ENCODE data around the gene GPN1.

The GPN1 gene

DNA sequence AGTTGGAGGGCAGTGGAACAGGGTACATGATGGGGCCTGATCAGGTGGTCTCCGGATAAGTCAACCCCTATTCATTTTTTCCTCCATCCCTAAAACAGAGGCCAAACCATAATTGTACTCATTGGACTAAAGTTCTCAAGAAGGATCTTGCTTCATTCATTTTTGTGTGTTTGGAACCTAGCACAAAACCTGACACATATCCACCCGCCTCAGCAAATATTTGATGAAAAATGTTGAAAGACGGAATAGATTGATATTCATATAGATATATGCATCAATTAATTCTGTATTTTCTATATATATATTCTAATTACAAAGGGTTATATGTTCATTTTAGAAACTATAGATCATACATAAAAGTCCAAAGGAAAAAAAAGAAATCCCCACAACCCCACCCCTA lies 56.7 kb downstream of the GPN1 start:
- FAIRE-seq, result no peak
- TF ChIP-seq POLR2AphosphoS5 (IDR thresholded peaks at IDR 0.05; ENCODE audit: low read depth, low read length) (no peak), TAF1 (IDR thresholded peaks at IDR 0.05; ENCODE audit: borderline replicate concordance, low read depth, low read length) (no peak), POLR2A (IDR thresholded peaks at IDR 0.05; ENCODE audit: low read depth, low read length) (no peak)

DNA sequence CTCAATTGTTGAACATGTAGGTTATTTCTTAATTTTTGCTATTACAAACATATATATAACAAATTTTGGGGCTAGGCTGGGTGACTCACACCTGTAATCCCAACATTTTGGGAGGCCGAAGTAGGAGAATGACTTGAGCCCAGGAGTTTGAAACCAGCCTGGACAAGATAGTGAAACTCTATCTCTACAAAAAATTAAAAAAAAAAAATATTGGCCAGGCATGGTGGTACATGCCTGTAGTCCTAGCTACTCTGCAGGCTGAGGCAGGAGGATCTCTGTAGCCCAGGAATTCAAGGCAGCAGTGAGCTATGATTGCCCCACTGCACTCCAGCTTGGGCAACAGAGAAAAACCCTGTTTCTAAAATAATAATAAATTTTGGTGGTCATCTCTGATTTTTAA lies 58.4 kb downstream of the GPN1 start:
- no peak for FAIRE-seq
- TF ChIP-seq POLR2A (IDR thresholded peaks at IDR 0.05; ENCODE audit: low read depth, low read length) (no peak), POLR2AphosphoS5 (IDR thresholded peaks at IDR 0.05; ENCODE audit: low read depth, low read length) (no peak), TAF1 (IDR thresholded peaks at IDR 0.05; ENCODE audit: borderline replicate concordance, low read depth, low read length) (no peak)
- DNase-seq (ENCODE audit: insufficient read length), result no peak

More for the DNA sequence above, 56.7 kb downstream of the GPN1 start:
- no peak for DNase-seq (ENCODE audit: insufficient read length)

DNA sequence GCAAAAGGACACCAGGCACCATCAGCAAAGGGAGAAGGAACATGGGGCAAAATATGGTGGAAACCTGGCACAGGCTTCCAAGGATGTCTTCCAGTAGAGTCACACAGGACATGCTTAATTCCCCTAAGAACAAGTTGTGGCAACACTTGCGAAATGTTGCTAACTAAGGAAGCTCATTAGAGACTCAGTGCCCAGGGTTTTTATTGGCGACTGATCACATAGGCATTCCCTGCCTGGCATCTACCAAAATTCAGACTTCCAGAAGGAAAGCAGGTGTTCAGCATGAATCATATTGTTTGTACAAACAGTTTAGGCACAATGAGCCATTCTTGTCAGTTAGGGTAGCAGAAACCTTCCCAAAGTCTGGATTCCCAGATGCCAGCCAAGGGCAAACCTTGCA lies 60.6 kb downstream of the GPN1 start:
- DNase-seq (ENCODE audit: insufficient read length) (no peak), FAIRE-seq (no peak)
- no peak for TF ChIP-seq POLR2A (IDR thresholded peaks at IDR 0.05; ENCODE audit: low read depth, low read length)
- no peak for TF ChIP-seq POLR2AphosphoS5 (IDR thresholded peaks at IDR 0.05; ENCODE audit: low read depth, low read length)
- no peak for TF ChIP-seq TAF1 (IDR thresholded peaks at IDR 0.05; ENCODE audit: borderline replicate concordance, low read depth, low read length)

DNA sequence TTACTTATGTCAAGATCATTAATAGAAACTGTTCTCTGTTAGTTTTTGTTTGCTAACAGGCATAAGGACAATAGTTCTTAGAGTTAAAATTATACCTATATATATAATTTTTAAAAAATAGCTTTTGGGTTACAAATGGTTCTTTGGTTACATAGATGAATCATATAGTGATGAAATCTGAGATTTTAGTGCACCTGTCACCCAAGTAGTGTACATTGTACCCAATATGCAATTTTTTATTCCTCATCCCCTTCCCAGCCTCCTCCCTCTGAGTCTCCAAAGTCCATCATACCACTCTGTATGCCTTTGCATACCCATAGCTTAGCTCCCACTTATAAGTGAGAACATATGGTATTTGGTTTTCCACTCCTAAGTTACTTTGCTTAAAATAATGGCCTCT lies 61.2 kb downstream of the GPN1 start:
- no peak for TF ChIP-seq POLR2AphosphoS5 (IDR thresholded peaks at IDR 0.05; ENCODE audit: low read depth, low read length)
- no peak for TF ChIP-seq POLR2A (IDR thresholded peaks at IDR 0.05; ENCODE audit: low read depth, low read length)
- no peak for TF ChIP-seq TAF1 (IDR thresholded peaks at IDR 0.05; ENCODE audit: borderline replicate concordance, low read depth, low read length)
- DNase-seq (ENCODE audit: insufficient read length) (no peak), FAIRE-seq (no peak)

DNA sequence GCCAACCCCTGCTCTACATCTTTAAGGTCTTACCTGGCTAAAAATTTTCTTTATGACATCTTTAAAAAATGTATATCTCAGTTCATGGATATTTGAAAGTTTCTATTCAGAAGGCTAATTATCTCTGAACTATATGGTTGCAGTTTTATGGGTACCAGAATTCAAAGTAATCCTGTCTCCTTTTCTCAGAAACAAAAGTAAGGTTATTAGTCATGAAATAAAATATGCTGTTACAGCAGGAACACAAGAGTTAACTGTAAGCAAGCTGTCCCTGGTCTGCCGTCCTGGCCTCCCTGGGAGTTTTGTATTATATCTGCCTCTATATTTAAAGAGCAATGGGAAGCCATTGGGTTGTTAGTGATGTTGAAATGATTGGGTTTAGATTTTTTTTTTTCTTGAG lies 68.8 kb downstream of the GPN1 start:
- TF ChIP-seq POLR2AphosphoS5 (IDR thresholded peaks at IDR 0.05; ENCODE audit: low read depth, low read length) (no peak), TAF1 (IDR thresholded peaks at IDR 0.05; ENCODE audit: borderline replicate concordance, low read depth, low read length) (no peak), POLR2A (IDR thresholded peaks at IDR 0.05; ENCODE audit: low read depth, low read length) (no peak)
- no peak for FAIRE-seq
- DNase-seq (ENCODE audit: insufficient read length), result no peak
